Trophoblast cell (in vitro differentiated cells and primary cell): Measurements from ENCODE around the gene MARCHF9.

Source experiments
- DNase-seq, 2 donors: peaks; one replicate each; pipeline ENCODE4 v3.0.0-alpha.2; 2016
- H2AFZ ChIP-seq: 2 replicates; pipeline ENCODE4 v1.6.1; 2013; ENCODE audit warnings: low read length, moderate library complexity, mild to moderate bottlenecking; ENCODE audit not compliant: insufficient read depth, poor library complexity
- H2AK5ac ChIP-seq: 2 replicates; pipeline ENCODE4 v1.6.1; 2013; ENCODE audit warnings: mild to moderate bottlenecking, low read length
- H2BK120ac ChIP-seq: 2 replicates; pipeline ENCODE4 v1.6.1; 2013; ENCODE audit warnings: low read length, mild to moderate bottlenecking, moderate library complexity; ENCODE audit not compliant: insufficient read depth, poor library complexity
- H2BK12ac ChIP-seq: 2 replicates; pipeline ENCODE4 v1.6.1; 2013; ENCODE audit warnings: mild to moderate bottlenecking, low read length, moderate library complexity
- H2BK5ac ChIP-seq: 2 replicates; pipeline ENCODE4 v1.6.1; 2013; ENCODE audit warnings: low read length, low read depth, moderate library complexity, mild to moderate bottlenecking; ENCODE audit not compliant: poor library complexity
- H3K14ac ChIP-seq: 2 replicates; pipeline ENCODE4 v1.6.1; 2013; ENCODE audit warnings: mild to moderate bottlenecking, low read length
- H3K18ac ChIP-seq: 2 replicates; pipeline ENCODE4 v1.6.1; 2013; ENCODE audit warnings: mild to moderate bottlenecking, low read length
- H3K23ac ChIP-seq: 2 replicates; pipeline ENCODE4 v1.6.1; 2013; ENCODE audit warnings: low read length
- H3K27ac ChIP-seq: 2 replicates; pipeline ENCODE4 v1.5.1; 2013; ENCODE audit warnings: low read depth, mild to moderate bottlenecking, inconsistent platforms, low read length, moderate library complexity
- H3K27me3 ChIP-seq: 2 replicates; pipeline ENCODE4 v1.6.1; 2013; ENCODE audit warnings: inconsistent platforms, mild to moderate bottlenecking, low read length, moderate library complexity; ENCODE audit not compliant: insufficient read depth
- H3K36me3 ChIP-seq, 2 experiments: 1 replicate in 1 of 2; 2 replicates in 1 of 2; pipeline ENCODE4 v1.6.1; 2013; ENCODE audit warnings: low read length in 2 of 2, mild to moderate bottlenecking in 2 of 2, moderate library complexity in 1 of 2; ENCODE audit not compliant: insufficient read depth in 2 of 2, control insufficient read depth in 1 of 2
- H3K4ac ChIP-seq: 2 replicates; pipeline ENCODE4 v1.6.1; 2013; ENCODE audit warnings: low read depth, mild to moderate bottlenecking, low read length, moderate library complexity
- H3K4me1 ChIP-seq, 2 experiments: 1 replicate in 1 of 2; 2 replicates in 1 of 2; pipeline ENCODE4 v1.6.1; 2013; ENCODE audit warnings: low read length in 2 of 2, mild to moderate bottlenecking in 2 of 2, moderate library complexity in 1 of 2; ENCODE audit not compliant: insufficient read depth in 2 of 2, control insufficient read depth in 1 of 2
- H3K4me2 ChIP-seq: 2 replicates; pipeline ENCODE4 v1.6.1; 2013; ENCODE audit warnings: inconsistent platforms, mild to moderate bottlenecking, low read length, moderate library complexity
- H3K4me3 ChIP-seq: 2 replicates; pipeline ENCODE4 v1.5.1; 2013; ENCODE audit warnings: mild to moderate bottlenecking, low read depth, low read length, inconsistent platforms
- H3K79me1 ChIP-seq: one replicate; pipeline ENCODE4 v1.6.1; 2013; ENCODE audit warnings: low read length
- H3K79me2 ChIP-seq: 2 replicates; pipeline ENCODE4 v1.6.1; 2013; ENCODE audit warnings: low read length, mild to moderate bottlenecking; ENCODE audit not compliant: control insufficient read depth, insufficient read depth, poor library complexity
- H3K9ac ChIP-seq: 2 replicates; pipeline ENCODE4 v1.6.1; 2013; ENCODE audit warnings: mild to moderate bottlenecking, low read length
- H3K9me3 ChIP-seq: 2 replicates; pipeline ENCODE4 v1.6.1; 2013; ENCODE audit warnings: low read depth, mild to moderate bottlenecking, control low read depth, inconsistent platforms, low read length; ENCODE audit not compliant: insufficient read depth
- H4K12ac ChIP-seq: 2 replicates; pipeline ENCODE4 v1.6.1; 2013; ENCODE audit warnings: low read depth, mild to moderate bottlenecking, low read length, moderate library complexity
- H4K8ac ChIP-seq: 2 replicates; pipeline ENCODE4 v1.6.1; 2013; ENCODE audit warnings: low read depth, mild to moderate bottlenecking, low read length, moderate library complexity
- H4K91ac ChIP-seq: one replicate; pipeline ENCODE4 v1.6.1; 2013; ENCODE audit warnings: low read depth, mild to moderate bottlenecking, low read length, moderate library complexity
- WGBS: extraction: QIAGEN DNeasy Blood & Tissue Kit; methylation state at CpG from one replicate; pipeline ENCODE4 v1.1.7; 2013; ENCODE audit warnings: missing lambda C conversion rate; ENCODE audit not compliant: insufficient read length, insufficient coverage; ENCODE audit errors: extremely low coverage; 5-methylcytosine and 5-hydroxymethylcytosine counted together

MARCHF9 gene

GRCh38 chr12:57717131-57717530 is 37.8 kb upstream of the MARCHF9 start:
- no peak overlapping the region for H4K91ac ChIP-seq
- no peak overlapping the region for H2AK5ac ChIP-seq
- WGBS, result no CpG with 5 or more reads among the region's 5 CpGs
- H3K27me3 ChIP-seq, result no peaks in the 10 kb centered on the region
- H3K9ac ChIP-seq, result no peak overlapping the region
- peaks cover 46 to 58% of the 10 kb centered on the region in 2 experiments for H3K36me3 ChIP-seq
- no peaks in the 10 kb centered on the region for H3K79me2 ChIP-seq
- H3K4me3 ChIP-seq, result no peak overlapping the region
- H2BK12ac ChIP-seq, result no peak overlapping the region
- H3K23ac ChIP-seq, result no peak overlapping the region
- H3K18ac ChIP-seq, result no peak overlapping the region
- no peak overlapping the region for H3K27ac ChIP-seq
- H2BK120ac ChIP-seq, result no peak overlapping the region
- no peak overlapping the region for H4K8ac ChIP-seq
- no peak overlapping the region for H3K4ac ChIP-seq
- H4K12ac ChIP-seq, result no peak overlapping the region
- H3K4me1 ChIP-seq, result no peaks in the 10 kb centered on the region
- H2BK5ac ChIP-seq, result no peak overlapping the region
- no peak overlapping the region for H3K14ac ChIP-seq
- DNase-seq, result no peak
- no peaks in the 10 kb centered on the region for H3K79me1 ChIP-seq
- no peak overlapping the region for H2AFZ ChIP-seq
- H3K4me2 ChIP-seq, result no peak overlapping the region
- H3K9me3 ChIP-seq, result peaks cover 1% of the 10 kb centered on the region

- Histone ChIP-seq H3K79me1 (no peaks in the 10 kb centered on the region), H2BK120ac (no peak overlapping the region), H4K8ac (no peak overlapping the region), H4K91ac (no peak overlapping the region), H3K4me3 (no peak overlapping the region), H2BK12ac (no peak overlapping the region), H3K23ac (no peak overlapping the region), H4K12ac (no peak overlapping the region), H3K4me1 (no peaks in the 10 kb centered on the region), H3K18ac (no peak overlapping the region), H3K9me3 (peaks cover 1% of the 10 kb centered on the region), H3K79me2 (no peaks in the 10 kb centered on the region), H2AFZ (no peak overlapping the region), H3K36me3 (peaks cover 46 to 58% of the 10 kb centered on the region in 2 experiments), H2BK5ac (no peak overlapping the region), H3K27me3 (no peaks in the 10 kb centered on the region), H3K4ac (no peak overlapping the region), H3K14ac (no peak overlapping the region), H3K27ac (no peak overlapping the region), H3K4me2 (no peak overlapping the region), H2AK5ac (no peak overlapping the region), H3K9ac (no peak overlapping the region)
- no peak for DNase-seq
- 100% methylated on average over 2 of the region's 22 CpGs for WGBS
These were observed 36.9 kb upstream of the MARCHF9 start for GRCh38 chr12:57717846-57718640.

- H3K4me1 ChIP-seq, result no peaks in the 10 kb centered on the region
- H3K27ac ChIP-seq, result no peak overlapping the region
- H2BK120ac ChIP-seq, result no peak overlapping the region
- H3K4me3 ChIP-seq, result no peak overlapping the region
- no peak overlapping the region for H3K4ac ChIP-seq
- H3K14ac ChIP-seq, result no peak overlapping the region
- no peak overlapping the region for H3K23ac ChIP-seq
- H3K27me3 ChIP-seq, result no peaks in the 10 kb centered on the region
- H3K36me3 ChIP-seq, result peaks cover 46 to 58% of the 10 kb centered on the region in 2 experiments
- H4K91ac ChIP-seq, result no peak overlapping the region
- H2BK12ac ChIP-seq, result no peak overlapping the region
- H2BK5ac ChIP-seq, result no peak overlapping the region
- H3K18ac ChIP-seq, result no peak overlapping the region
- H3K9ac ChIP-seq, result no peak overlapping the region
- no peak overlapping the region for H4K8ac ChIP-seq
- peaks cover 1% of the 10 kb centered on the region for H3K9me3 ChIP-seq
- H2AK5ac ChIP-seq, result no peak overlapping the region
- WGBS, result no CpG with 5 or more reads among the region's 15 CpGs
- H3K79me2 ChIP-seq, result no peaks in the 10 kb centered on the region
- H2AFZ ChIP-seq, result no peak overlapping the region
- no peak overlapping the region for H4K12ac ChIP-seq
- no peak for DNase-seq
- H3K4me2 ChIP-seq, result no peak overlapping the region
- H3K79me1 ChIP-seq, result no peaks in the 10 kb centered on the region
These were observed 36.0 kb upstream of the MARCHF9 start for GRCh38 chr12:57718641-57719528.

- Histone ChIP-seq H4K8ac (no peak overlapping the region), H2BK12ac (no peak overlapping the region)
These were observed 34.9 kb upstream of the MARCHF9 start for GRCh38 chr12:57719777-57720605.

More at GRCh38 chr12:57719777-57720605, 34.9 kb upstream of the MARCHF9 start:
- no peak overlapping the region for H4K91ac ChIP-seq
- no peak overlapping the region for H3K4me3 ChIP-seq
- no peak overlapping the region for H3K9ac ChIP-seq
- no CpG with 5 or more reads among the region's 20 CpGs for WGBS
- no peak overlapping the region for H2BK120ac ChIP-seq
- no peak overlapping the region for H2AFZ ChIP-seq
- H3K79me2 ChIP-seq, result no peaks in the 10 kb centered on the region
- H3K23ac ChIP-seq, result no peak overlapping the region
- H4K12ac ChIP-seq, result no peak overlapping the region
- H3K79me1 ChIP-seq, result no peaks in the 10 kb centered on the region
- no peak overlapping the region for H3K27ac ChIP-seq
- no peak overlapping the region for H3K4me2 ChIP-seq
- no peak overlapping the region for H3K18ac ChIP-seq
- no peak overlapping the region for H3K14ac ChIP-seq
- H3K9me3 ChIP-seq, result peaks cover 4% of the 10 kb centered on the region
- no peak overlapping the region for H2BK5ac ChIP-seq
- peaks cover 43 to 58% of the 10 kb centered on the region in 2 experiments for H3K36me3 ChIP-seq
- no peak overlapping the region for H3K4ac ChIP-seq
- no peaks in the 10 kb centered on the region for H3K4me1 ChIP-seq
- DNase-seq, result no peak
- H2AK5ac ChIP-seq, result no peak overlapping the region
- H3K27me3 ChIP-seq, result peaks cover 2% of the 10 kb centered on the region
